ENCODE measurements around the gene ADGRG6. TPM values are rescaled to one million over a fixed set of nuclear protein-coding genes. Genes with fewer than 3 reads are reported as not detected.

ADGRG6 gene
- total RNA-seq, 1 experiment from 2014 or later: 5.3 TPM

GRCh38 chr6:142260748-142261147 lies 41.1 kb upstream of the ADGRG6 start:
- ChIA-PET CTCF (no interaction called here), POLR2A (no interaction called here)
- TF ChIP-seq ERG (CRISPR knock-in tag; IDR thresholded peaks at IDR 0.05): no peak
- ATAC-seq (no peak), DNase-seq (ENCODE audit: low spot score) (no peak)
- Mint-ChIP-seq H3K4me1 (no peaks in the 10 kb centered on the region), H3K27ac (no peak overlapping the region), H3K36me3 (no peaks in the 10 kb centered on the region), H3K9me3 (no peaks in the 10 kb centered on the region), H3K27me3 (ENCODE audit: low read depth) (no peaks in the 10 kb centered on the region), H3K4me3 (no peak overlapping the region)

DNA sequence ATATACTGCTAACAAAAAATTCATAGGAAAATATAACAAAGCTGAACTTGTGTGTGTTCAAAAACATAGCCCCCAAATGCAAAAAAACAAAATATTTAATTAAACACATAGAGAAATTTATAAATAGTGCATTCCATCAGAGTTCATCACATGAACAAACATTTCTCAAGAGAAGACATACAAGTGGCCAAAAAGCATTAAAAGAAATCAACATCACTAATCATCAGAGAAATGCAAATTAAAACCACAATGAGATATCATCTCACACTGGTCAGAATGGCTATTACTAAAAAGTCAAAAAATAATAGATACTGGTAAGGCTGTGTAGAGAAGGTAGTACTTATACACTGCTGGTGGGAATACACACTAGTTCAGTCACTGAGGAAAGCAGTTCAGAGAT lies 39.6 kb upstream of the ADGRG6 start:
- POLR2A ChIA-PET: no interaction called here
- CTCF ChIA-PET: no interaction called here

DNA sequence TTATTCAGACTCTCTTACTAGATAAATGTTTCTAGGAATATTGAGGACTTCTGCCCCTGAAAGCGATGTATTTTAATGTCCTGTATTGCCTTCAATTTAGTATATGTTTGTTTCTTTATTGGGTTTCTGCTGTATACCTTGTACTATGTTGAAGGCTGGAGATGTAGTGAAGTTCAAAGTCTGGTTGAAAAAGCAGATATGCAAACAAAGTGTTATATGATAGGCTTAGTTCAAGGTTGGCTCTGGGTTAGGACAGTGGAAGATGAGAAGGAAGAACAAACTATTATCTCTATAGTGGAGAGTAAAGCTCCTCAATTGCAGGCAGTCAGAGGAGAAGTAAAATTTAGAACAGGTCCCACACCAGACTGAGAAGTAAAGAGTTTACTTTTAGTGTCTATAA lies 36.3 kb upstream of the ADGRG6 start:
- no peaks in the 10 kb centered on the region for H3K9me3 Mint-ChIP-seq
- H3K4me3 Mint-ChIP-seq: no peak overlapping the region
- no peaks in the 10 kb centered on the region for H3K36me3 Mint-ChIP-seq
- DNase-seq (ENCODE audit: low spot score) (no peak), ATAC-seq (no peak)
- CTCF ChIA-PET: no interaction called here
- H3K27ac Mint-ChIP-seq: no peak overlapping the region
- POLR2A ChIA-PET: no interaction called here
- H3K4me1 Mint-ChIP-seq: no peaks in the 10 kb centered on the region
- TF ChIP-seq ZNF416 (CRISPR knock-in tag; IDR thresholded peaks at IDR 0.05) (no peak), ZBTB43 (CRISPR knock-in tag; IDR thresholded peaks at IDR 0.05) (no peak)
- TF ChIP-seq, protein P1, sequence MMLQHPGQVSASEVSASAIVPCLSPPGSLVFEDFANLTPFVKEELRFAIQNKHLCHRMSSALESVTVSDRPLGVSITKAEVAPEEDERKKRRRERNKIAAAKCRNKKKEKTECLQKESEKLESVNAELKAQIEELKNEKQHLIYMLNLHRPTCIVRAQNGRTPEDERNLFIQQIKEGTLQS (CRISPR knock-in tag; conservative IDR thresholded peaks at IDR 0.05): no peak
- TF ChIP-seq, protein P2, sequence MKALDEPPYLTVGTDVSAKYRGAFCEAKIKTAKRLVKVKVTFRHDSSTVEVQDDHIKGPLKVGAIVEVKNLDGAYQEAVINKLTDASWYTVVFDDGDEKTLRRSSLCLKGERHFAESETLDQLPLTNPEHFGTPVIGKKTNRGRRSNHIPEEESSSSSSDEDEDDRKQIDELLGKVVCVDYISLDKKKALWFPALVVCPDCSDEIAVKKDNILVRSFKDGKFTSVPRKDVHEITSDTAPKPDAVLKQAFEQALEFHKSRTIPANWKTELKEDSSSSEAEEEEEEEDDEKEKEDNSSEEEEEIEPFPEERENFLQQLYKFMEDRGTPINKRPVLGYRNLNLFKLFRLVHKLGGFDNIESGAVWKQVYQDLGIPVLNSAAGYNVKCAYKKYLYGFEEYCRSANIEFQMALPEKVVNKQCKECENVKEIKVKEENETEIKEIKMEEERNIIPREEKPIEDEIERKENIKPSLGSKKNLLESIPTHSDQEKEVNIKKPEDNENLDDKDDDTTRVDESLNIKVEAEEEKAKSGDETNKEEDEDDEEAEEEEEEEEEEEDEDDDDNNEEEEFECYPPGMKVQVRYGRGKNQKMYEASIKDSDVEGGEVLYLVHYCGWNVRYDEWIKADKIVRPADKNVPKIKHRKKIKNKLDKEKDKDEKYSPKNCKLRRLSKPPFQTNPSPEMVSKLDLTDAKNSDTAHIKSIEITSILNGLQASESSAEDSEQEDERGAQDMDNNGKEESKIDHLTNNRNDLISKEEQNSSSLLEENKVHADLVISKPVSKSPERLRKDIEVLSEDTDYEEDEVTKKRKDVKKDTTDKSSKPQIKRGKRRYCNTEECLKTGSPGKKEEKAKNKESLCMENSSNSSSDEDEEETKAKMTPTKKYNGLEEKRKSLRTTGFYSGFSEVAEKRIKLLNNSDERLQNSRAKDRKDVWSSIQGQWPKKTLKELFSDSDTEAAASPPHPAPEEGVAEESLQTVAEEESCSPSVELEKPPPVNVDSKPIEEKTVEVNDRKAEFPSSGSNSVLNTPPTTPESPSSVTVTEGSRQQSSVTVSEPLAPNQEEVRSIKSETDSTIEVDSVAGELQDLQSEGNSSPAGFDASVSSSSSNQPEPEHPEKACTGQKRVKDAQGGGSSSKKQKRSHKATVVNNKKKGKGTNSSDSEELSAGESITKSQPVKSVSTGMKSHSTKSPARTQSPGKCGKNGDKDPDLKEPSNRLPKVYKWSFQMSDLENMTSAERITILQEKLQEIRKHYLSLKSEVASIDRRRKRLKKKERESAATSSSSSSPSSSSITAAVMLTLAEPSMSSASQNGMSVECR (CRISPR knock-in tag; IDR thresholded peaks at IDR 0.05; ENCODE audit: borderline replicate concordance): no peak
- H3K27me3 Mint-ChIP-seq (ENCODE audit: low read depth): no peaks in the 10 kb centered on the region

More for the DNA sequence above, 39.6 kb upstream of the ADGRG6 start:
- Mint-ChIP-seq H3K27ac (no peak overlapping the region), H3K9me3 (no peaks in the 10 kb centered on the region), H3K4me1 (no peaks in the 10 kb centered on the region), H3K27me3 (ENCODE audit: low read depth) (no peaks in the 10 kb centered on the region), H3K4me3 (no peak overlapping the region), H3K36me3 (no peaks in the 10 kb centered on the region)
- ATAC-seq (no peak), DNase-seq (ENCODE audit: low spot score) (no peak)
- TF ChIP-seq SMAD3 (CRISPR knock-in tag; IDR thresholded peaks at IDR 0.05; ENCODE audit: borderline replicate concordance) (no peak), ZNF512 (CRISPR knock-in tag; IDR thresholded peaks at IDR 0.05; ENCODE audit: borderline replicate concordance) (no peak), JUN (CRISPR knock-in tag; IDR thresholded peaks at IDR 0.05) (no peak), ZNF423 (CRISPR knock-in tag; IDR thresholded peaks at IDR 0.05) (no peak), NFE2L1 (CRISPR knock-in tag; IDR thresholded peaks at IDR 0.05) (no peak), ZNF121 (CRISPR knock-in tag; IDR thresholded peaks at IDR 0.05) (no peak), MYBL2 (CRISPR knock-in tag; IDR thresholded peaks at IDR 0.05) (no peak), ELF4 (CRISPR knock-in tag; IDR thresholded peaks at IDR 0.05; ENCODE audit: low read depth) (no peak), RORB (CRISPR knock-in tag; IDR thresholded peaks at IDR 0.05) (no peak), CDX4 (CRISPR knock-in tag; IDR thresholded peaks at IDR 0.05; ENCODE audit: borderline replicate concordance) (no peak)
